ENCODE results near the gene KRTAP29-1.
"Not testable (repeated sequence)": the region's sequence is repeated elsewhere in the genome, so short reads cannot be mapped to it uniquely, and the experiment has no call there.

Gene KRTAP29-1

GRCh38 chr17:41302981-41303380, 330 bp upstream of the KRTAP29-1 start:
- no peak for DNase-seq

DNA sequence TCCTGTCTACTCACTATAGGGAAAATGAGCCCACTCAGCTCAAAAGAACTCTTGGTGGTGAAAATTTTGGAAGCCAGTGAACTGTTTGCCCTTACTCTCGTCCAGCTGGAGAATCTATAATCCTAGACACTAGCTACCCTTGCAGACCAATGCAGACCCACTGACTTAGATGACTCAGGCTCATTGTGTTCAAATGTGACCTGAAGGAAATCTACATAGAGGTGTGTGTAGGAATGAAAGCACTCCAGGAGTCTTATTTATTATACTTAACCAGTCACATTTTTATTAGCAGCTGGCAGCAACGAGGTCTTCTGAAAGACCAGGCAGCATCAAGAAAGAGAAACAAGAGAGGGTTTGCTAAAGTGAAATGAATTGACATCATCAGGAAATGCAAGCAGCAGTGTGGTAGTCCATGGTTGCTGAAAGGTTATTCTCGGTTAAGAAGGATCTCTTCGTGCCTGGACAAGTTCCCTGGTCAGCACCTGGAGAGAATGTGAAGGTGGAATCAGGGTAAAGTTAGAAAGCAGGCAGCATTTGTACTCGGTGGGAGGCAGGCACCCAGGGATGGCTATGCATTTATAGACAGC, 1.4 kb downstream of the KRTAP29-1 start:
- DNase-seq: no peak

- DNase-seq: no peak
These were observed 4.1 kb downstream of the KRTAP29-1 start for GRCh38 chr17:41298458-41299135.

DNA sequence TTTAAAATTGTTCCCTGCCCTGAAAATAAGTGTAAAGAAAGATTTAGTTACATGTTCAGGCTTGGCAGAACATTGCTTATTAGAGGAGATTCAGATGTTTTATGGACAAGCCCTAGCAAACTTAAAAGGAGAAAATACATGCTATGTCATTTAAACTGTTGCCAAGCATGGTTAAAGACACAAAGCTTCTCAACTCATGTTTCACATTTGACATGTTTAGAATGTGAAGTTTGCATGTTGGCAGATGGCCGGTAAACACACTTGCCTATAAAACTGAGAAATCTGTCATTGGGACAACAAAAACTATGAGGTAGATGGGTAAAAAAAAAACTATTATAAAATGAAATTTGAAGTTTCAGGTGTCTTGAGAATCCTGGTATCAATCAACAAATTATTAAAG, 5.8 kb downstream of the KRTAP29-1 start:
- DNase-seq: no peak

DNA sequence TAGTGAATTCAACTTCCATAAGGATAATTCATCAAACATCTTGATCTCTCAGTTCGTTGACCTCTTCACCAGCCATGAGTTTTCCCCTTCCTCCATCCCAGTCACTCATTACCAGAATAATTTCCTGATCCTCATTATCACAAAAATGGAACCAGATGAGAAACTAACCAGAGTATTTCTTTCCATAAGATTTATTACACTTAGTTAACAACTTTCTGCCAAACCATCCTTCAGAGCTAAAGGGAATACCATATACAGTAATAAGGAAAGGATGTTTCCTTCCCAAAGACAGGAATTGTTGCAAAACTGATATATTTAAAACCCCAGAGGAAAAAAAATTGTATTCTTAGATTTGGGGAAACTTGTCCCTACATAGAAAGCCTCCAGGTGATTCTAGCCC, 8.6 kb downstream of the KRTAP29-1 start:
- no peak for DNase-seq

DNA sequence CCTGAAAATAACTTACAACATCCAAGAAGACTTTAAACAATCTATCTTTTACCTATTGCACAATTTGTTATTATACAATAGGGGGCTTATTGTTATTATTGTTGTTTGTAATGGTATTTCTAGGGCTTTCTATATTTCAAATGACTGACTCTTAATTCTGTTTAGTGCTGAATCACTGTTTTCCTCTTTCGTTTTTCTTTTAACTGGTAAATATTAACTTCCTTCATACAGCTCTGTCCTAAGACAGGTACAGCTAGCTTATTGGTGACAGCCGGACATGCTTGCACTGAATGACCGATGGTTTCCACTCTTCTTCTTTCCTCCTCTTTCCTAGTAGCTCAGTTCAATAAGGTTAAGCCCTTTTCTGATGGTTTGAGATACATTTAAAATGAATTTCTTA, 15.6 kb downstream of the KRTAP29-1 start:
- no peak for DNase-seq

GRCh38 chr17:41284546-41284945, 18.1 kb downstream of the KRTAP29-1 start:
- DNase-seq: no peak

DNA sequence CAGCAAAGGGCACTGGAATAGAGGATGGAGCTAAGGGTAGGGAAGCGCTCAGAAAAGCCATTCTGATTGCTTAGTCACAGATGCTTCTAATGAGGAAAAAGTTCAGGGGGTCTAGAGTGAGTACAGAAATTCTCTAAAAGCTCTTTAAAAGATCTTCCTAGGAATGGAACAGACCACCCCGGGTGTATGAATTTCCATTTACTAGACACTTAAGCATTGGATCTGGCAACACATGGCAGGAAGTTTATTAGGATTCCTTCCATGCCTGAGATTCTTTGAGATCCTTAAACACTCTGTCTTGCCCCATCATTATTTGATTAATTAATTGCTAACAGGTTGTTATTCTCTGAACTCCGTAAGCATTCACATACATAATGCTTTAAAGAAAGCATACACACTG, 18.6 kb downstream of the KRTAP29-1 start:
- DNase-seq: no peak

GRCh38 chr17:41278176-41278955, 24.3 kb downstream of the KRTAP29-1 start:
- no peak for DNase-seq

GRCh38 chr17:41275648-41276190, 26.9 kb downstream of the KRTAP29-1 start, which contains the start of gene KRTAP9-7:
Gene KRTAP9-7, plus strand, starts transcription at chr17:41275698. Its CDS starts 0 bp downstream, at chr17:41275698.
- DNase-seq: not testable (repeated sequence)

DNA sequence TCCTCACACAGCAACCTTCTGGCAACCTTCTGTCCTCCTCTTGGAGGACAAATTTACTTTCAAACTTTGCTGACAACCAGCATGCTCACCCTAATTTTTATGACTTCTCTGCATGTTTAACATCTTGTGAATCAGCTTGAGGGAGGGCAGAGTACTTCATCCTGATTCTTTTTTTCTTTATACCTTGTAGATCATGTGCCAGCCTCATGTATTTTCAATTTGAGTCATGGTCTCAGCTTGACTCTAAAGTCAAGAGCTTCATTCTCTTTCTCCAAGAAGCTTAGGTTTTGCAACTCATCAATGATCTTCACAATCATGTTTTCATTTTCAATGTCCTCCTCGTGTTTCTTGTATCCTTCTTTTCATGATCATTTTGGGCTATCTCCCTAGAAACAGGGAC, 30.8 kb downstream of the KRTAP29-1 start:
- DNase-seq: no peak

- DNase-seq: not testable (repeated sequence)
These were observed 31.3 kb downstream of the KRTAP29-1 start for GRCh38 chr17:41271323-41271722.

DNA sequence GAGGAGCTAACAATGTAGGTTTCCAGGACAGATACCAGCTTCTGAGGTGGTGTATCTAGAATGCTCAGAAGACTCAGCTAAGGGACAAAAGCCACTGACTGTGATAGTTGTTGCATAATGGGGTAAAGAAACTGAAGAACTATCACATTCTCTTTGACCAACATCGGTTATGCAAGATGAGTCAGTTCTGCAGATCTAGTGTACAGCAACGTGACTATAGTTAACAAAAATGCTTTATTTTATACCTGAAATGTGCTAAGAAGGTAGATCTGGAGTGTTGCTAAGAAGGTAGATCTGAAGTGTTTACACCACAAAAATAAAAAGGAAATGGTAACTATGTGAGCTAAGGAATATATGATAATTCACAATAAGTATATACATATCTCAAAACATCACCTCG, 34.9 kb downstream of the KRTAP29-1 start:
- no peak for DNase-seq

GRCh38 chr17:41265078-41265477, 37.6 kb downstream of the KRTAP29-1 start, which contains the start of gene KRTAP9-6:
Gene KRTAP9-6, plus strand, starts transcription at chr17:41265378. Its CDS starts 0 bp downstream, at chr17:41265378.
- no peak for DNase-seq

DNA sequence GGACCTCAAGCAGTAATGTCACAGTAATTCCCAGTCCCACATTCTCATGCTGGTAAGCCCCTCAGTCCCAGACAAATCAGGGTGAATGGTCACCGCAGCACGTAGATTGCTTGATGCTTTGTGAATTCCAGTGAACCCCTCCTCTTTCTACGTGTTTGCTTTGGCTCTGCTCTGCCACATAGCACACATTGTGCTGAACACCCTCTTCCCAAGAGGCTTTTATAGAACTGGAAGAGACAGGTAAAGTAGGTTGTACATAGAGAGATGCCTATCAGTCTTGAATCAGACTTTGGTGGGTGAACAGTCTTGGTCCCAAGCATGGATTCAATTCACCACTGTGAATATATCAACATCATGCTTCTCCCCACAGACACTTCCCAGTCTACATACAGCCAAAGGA, 38.1 kb downstream of the KRTAP29-1 start:
- no peak for DNase-seq

DNA sequence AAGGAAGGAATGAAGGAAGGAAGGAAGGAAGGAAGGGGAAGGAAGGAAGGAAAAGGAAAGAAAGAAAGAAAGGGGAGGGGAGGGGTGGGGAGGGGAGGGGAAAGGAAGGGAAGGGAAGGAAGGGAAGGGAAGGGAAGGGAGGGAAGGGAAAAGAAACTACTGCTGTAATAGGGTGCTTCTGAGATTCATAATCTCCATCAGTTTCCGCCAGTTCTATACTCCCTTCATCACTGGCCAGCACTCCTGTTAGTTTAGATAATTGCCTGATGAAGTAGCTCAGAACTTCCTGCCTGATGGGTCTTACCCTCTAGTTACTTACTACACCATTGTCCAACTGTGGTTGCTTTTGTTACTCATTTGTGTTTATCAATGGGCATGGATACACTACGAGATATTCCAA, 39.4 kb downstream of the KRTAP29-1 start:
- DNase-seq: no peak

- DNase-seq: no peak
These were observed 44.2 kb downstream of the KRTAP29-1 start for GRCh38 chr17:41258406-41258805.

DNA sequence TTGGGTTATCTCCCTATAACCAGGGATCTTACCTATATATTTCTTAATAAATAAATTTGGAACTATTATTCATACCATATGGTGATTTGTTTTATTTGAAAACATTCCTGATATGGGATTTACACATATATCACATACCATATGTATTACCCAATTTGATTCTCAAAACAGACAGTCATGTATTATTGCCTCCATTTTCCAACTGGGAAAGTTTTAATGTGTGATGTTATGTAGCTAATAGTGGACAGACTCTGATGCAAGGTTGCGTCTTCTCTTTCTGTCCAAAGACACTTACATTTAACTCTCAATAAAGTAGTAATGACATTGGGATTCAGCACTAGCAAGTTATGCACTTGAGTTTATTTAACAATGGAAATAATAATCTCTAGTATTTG, 46.4 kb downstream of the KRTAP29-1 start:
- no peak for DNase-seq

- DNase-seq: not testable (repeated sequence)
These were observed 47.0 kb downstream of the KRTAP29-1 start, which contains the start of gene KRTAP9-9 for GRCh38 chr17:41255381-41256290. Gene KRTAP9-9, plus strand, starts transcription at chr17:41255384.

- DNase-seq: no peak
These were observed 47.8 kb downstream of the KRTAP29-1 start for GRCh38 chr17:41254861-41255260.

Measured in amygdala (tissue), 56 donors.